ENCODE data around the gene HOXA9. TPM values are rescaled to one million over a fixed set of nuclear protein-coding genes. Genes with fewer than 3 reads are reported as not detected.

The HOXA9 gene
- total and polyA plus RNA-seq, 2 experiments from 2014 or later: 3.6 to 4.4 TPM

DNA sequence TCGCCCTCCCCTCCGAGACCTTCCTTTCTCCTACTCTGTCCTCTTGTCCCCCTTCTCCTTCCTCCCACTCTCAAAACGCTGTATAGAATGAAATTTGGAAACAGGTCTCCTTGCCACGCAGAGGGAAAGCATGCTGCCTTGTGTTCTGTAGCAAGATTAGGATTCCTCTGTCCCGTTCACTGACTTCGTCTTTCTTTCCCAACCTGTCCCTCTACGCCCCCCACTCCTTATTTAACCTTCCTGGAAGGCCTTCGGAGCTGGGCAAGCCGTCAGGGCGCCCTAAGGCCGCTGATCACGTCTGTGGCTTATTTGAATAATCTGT lies 1.3 kb downstream of the HOXA9 start:
- 24% methylated on average over 12 of the region's 12 CpGs for WGBS (ENCODE audit: low lambda C conversion rate, missing lambda C conversion rate)
- H2AFZ ChIP-seq: no peak overlapping the region
- peaks cover 92% of the 10 kb centered on the region for H3K27me3 ChIP-seq
- DNase-seq (ENCODE audit: low spot score): no peak
- peak overlapping the region; percentile 96 for H3K27ac ChIP-seq
- H3K4me1 ChIP-seq (ENCODE audit: insufficient read depth): peaks cover 26% of the 10 kb centered on the region
- H3K36me3 ChIP-seq (replicated peaks; ENCODE audit: insufficient read depth, low read depth): no peaks in the 10 kb centered on the region
- H4K20me1 ChIP-seq (ENCODE audit: insufficient read depth, poor library complexity, severe bottlenecking): no peaks in the 10 kb centered on the region
- H3K4me3 ChIP-seq: no peak overlapping the region
- no peaks in the 10 kb centered on the region for H3K9me2 ChIP-seq (replicated peaks; ENCODE audit: insufficient read depth)
- no peak for TF ChIP-seq EZH2 (IDR thresholded peaks at IDR 0.05; ENCODE audit: borderline replicate concordance)
- TF ChIP-seq, protein P1, sequence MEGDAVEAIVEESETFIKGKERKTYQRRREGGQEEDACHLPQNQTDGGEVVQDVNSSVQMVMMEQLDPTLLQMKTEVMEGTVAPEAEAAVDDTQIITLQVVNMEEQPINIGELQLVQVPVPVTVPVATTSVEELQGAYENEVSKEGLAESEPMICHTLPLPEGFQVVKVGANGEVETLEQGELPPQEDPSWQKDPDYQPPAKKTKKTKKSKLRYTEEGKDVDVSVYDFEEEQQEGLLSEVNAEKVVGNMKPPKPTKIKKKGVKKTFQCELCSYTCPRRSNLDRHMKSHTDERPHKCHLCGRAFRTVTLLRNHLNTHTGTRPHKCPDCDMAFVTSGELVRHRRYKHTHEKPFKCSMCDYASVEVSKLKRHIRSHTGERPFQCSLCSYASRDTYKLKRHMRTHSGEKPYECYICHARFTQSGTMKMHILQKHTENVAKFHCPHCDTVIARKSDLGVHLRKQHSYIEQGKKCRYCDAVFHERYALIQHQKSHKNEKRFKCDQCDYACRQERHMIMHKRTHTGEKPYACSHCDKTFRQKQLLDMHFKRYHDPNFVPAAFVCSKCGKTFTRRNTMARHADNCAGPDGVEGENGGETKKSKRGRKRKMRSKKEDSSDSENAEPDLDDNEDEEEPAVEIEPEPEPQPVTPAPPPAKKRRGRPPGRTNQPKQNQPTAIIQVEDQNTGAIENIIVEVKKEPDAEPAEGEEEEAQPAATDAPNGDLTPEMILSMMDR (IDR thresholded peaks at IDR 0.05; ENCODE audit: poor library complexity): no peak
- no peak for TF ChIP-seq EZH2phosphoT487 (IDR thresholded peaks at IDR 0.05; ENCODE audit: low read depth, severe bottlenecking, unreplicated experiment)
- H3K79me2 ChIP-seq: peaks cover 67% of the 10 kb centered on the region
- peak overlapping the region; percentile 96 for H3K4me2 ChIP-seq
- H3K9me3 ChIP-seq (ENCODE audit: low read depth): no peaks in the 10 kb centered on the region

DNA sequence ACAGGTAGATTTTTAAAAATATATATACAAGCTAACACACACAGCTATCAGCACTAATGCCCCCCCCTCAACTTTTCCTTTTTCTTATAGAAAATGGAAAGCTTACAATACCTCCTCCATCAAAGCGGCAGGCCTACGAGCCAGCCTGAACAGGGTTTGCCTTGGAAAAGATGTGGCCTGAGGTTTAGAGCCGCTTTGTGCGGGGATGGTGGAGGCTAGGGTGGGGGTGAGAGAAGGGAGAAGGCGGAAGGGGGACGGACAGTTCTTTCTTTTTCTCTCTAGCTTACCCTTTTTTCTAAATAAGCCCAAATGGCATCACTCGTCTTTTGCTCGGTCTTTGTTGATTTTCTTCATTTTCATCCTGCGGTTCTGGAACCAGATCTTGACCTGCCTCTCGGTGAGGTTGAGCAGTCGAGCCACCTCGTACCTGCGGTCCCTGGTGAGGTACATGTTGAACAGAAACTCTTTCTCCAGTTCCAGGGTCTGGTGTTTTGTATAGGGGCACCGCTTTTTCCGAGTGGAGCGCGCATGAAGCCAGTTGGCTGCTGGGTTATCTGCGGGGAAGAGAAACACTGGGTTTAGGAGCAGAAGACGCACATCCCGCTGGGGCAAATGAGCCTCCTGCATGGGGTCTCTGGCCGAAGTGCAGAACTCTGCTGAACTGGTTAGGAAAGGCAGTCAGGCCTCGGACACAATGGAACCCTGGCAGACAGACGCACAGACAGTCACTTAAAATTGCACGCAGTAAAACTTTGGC lies 1.9 kb downstream of the HOXA9 start:
- peak overlapping the region; percentile 10 for H3K4me3 ChIP-seq
- peak overlapping the region; percentile 22 for H3K27ac ChIP-seq
- TF ChIP-seq, protein P1 (IDR thresholded peaks at IDR 0.05; ENCODE audit: poor library complexity): no peak
- no peak for TF ChIP-seq EZH2 (IDR thresholded peaks at IDR 0.05; ENCODE audit: borderline replicate concordance)
- no peak for TF ChIP-seq EZH2phosphoT487 (IDR thresholded peaks at IDR 0.05; ENCODE audit: low read depth, severe bottlenecking, unreplicated experiment)
- H3K9me3 ChIP-seq (ENCODE audit: low read depth): no peaks in the 10 kb centered on the region
- H2AFZ ChIP-seq: no peak overlapping the region
- no peaks in the 10 kb centered on the region for H3K9me2 ChIP-seq (replicated peaks; ENCODE audit: insufficient read depth)
- peaks cover 26% of the 10 kb centered on the region for H3K4me1 ChIP-seq (ENCODE audit: insufficient read depth)
- peaks cover 92% of the 10 kb centered on the region for H3K27me3 ChIP-seq
- peak overlapping the region; percentile 96 for H3K4me2 ChIP-seq
- H3K79me2 ChIP-seq: peaks cover 62% of the 10 kb centered on the region
- no peak for DNase-seq (ENCODE audit: low spot score)
- no peaks in the 10 kb centered on the region for H3K36me3 ChIP-seq (replicated peaks; ENCODE audit: insufficient read depth, low read depth)
- no peaks in the 10 kb centered on the region for H4K20me1 ChIP-seq (ENCODE audit: insufficient read depth, poor library complexity, severe bottlenecking)
- WGBS (ENCODE audit: low lambda C conversion rate, missing lambda C conversion rate): 52% methylated on average over 24 of the region's 24 CpGs

- H3K4me2 ChIP-seq: peak overlapping the region; percentile 96
- peaks cover 92% of the 10 kb centered on the region for H3K27me3 ChIP-seq
Measured at GRCh38 chr7:27162561-27163287, 2.6 kb downstream of the HOXA9 start.

More at GRCh38 chr7:27162561-27163287, 2.6 kb downstream of the HOXA9 start:
- Histone ChIP-seq H3K4me1 (ENCODE audit: insufficient read depth) (peaks cover 22% of the 10 kb centered on the region), H3K79me2 (peaks cover 54% of the 10 kb centered on the region), H2AFZ (no peak overlapping the region), H3K36me3 (replicated peaks; ENCODE audit: insufficient read depth, low read depth) (no peaks in the 10 kb centered on the region), H3K9me3 (ENCODE audit: low read depth) (no peaks in the 10 kb centered on the region), H3K4me3 (peak overlapping the region; percentile 10), H3K9me2 (replicated peaks; ENCODE audit: insufficient read depth) (no peaks in the 10 kb centered on the region), H4K20me1 (ENCODE audit: insufficient read depth, poor library complexity, severe bottlenecking) (no peaks in the 10 kb centered on the region), H3K27ac (peak overlapping the region; percentile 62)
- 71% methylated on average over 7 of the region's 7 CpGs for WGBS (ENCODE audit: low lambda C conversion rate, missing lambda C conversion rate)
- DNase-seq (ENCODE audit: low spot score): no peak
- TF ChIP-seq EZH2phosphoT487 (IDR thresholded peaks at IDR 0.05; ENCODE audit: low read depth, severe bottlenecking, unreplicated experiment): no peak
- no peak for TF ChIP-seq EZH2 (IDR thresholded peaks at IDR 0.05; ENCODE audit: borderline replicate concordance)
- TF ChIP-seq, protein P1 (IDR thresholded peaks at IDR 0.05; ENCODE audit: poor library complexity): no peak

All from hepatocyte (in vitro differentiated cells).